Activated CD8-positive, alpha-beta memory T cell treated with anti-CD3 and anti-CD28 coated beads, Interleukin-2, amount 50 U/mL, for 1 hour (primary cell): ENCODE results near the gene CHST15.

Source experiments
- DNase-seq: peaks from one replicate; pipeline ENCODE4 v3.0.0-alpha.2; 2020; ENCODE audit errors: extremely low read depth

CHST15 gene

DNA sequence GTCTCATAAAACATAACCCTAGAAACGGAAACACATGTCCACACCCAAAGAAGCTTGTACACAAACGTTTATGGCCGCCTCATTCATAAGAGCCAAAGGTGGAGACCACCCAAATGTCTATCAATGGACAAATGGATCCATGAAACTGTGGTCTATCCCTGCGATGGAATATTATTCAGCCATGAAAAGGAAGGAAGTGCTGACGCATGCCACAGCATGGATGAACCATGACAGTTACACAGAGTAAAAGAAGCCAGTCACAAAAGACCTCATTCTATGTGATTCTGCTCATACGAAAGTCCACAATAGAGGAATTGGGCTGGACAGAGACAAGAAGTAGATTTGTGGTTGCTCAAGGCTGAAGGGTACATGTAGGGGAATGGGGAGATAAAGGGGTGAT is 10.8 kb downstream of the CHST15 start:
- no peak for DNase-seq

DNA sequence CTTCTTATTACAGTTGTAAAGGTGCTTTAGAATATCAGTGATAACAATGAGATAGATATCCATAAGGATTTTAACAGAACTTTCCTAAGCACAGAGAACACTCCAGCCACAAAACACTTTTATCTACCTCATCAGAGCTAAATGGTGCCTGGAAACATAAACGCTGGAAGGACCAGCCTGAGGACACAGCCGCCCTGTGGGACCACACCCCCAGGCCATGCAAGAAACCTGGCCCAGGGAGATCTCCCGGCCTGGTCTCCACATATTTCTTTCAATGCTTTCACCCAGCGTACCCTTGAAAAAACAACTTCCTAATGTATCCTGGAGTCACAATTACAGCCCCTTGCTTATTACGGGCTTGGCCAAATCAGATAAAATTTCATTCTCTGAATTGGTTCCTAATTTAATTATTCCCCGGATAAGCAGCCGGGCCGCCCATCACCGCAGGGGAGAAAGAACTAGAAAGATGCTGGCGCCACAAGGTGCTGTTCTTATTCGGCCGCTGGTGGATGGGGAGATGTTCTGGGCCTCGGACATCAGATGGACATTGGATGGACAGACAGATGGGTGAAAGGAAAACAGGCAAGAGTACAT is 11.8 kb downstream of the CHST15 start:
- no peak for DNase-seq

DNA sequence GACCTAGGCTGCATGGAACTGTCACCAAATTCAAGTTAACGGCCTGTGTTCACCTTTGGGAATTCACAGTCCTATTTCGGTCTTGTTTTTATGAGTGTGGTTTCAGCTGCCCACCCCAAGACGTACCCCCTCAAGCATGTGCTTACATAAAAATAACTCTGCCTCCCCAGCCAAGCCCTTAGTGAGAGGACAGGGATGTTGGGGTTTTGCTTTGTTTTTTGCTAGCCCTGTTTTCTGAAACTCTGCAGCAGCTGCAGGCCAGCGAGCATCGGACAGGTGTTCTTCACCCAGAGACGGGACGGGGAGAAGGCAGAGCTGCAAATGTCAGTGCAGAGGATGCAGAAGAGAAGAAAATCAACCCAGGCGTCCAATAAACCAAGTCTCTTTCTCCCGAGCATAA is 13.5 kb downstream of the CHST15 start:
- no peak for DNase-seq

DNA sequence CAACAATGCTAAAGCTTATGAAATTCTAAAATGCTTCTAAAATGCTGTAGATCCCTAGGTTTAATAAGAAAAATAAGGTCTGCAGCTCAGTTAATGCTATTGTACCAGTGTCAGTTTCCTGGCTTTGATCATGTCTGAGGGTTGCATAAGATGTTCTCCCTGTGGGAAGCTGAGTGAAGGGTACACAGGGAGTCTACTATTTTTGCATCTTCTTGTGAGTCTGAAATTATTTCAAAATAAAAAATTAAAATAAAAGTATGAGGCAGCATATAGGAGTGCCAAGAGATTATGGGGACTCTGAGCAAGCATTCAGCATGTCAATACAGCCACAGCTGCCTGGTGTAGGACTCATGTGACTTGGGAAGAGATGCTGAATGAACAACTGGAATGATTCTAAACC is 14.7 kb downstream of the CHST15 start:
- DNase-seq: no peak

DNA sequence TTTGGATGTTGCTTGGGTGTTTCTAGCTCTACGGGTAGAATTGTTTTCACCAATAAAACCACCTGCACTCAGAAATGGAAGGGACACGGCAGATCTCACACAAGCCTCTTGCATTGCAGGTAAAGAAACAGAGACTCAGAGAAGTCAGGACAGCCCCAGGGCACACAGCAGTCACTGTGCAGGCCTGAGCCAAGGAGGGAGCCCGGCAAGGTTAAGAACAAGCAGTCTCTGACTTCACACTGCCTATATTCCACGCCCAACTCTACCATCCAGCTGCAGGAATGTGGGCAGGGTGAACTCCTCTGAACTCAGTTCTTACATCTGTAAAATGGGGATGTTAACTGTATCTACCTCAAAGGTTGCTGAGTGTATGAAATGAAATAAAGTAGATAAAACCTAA is 15.4 kb downstream of the CHST15 start:
- DNase-seq: no peak

DNA sequence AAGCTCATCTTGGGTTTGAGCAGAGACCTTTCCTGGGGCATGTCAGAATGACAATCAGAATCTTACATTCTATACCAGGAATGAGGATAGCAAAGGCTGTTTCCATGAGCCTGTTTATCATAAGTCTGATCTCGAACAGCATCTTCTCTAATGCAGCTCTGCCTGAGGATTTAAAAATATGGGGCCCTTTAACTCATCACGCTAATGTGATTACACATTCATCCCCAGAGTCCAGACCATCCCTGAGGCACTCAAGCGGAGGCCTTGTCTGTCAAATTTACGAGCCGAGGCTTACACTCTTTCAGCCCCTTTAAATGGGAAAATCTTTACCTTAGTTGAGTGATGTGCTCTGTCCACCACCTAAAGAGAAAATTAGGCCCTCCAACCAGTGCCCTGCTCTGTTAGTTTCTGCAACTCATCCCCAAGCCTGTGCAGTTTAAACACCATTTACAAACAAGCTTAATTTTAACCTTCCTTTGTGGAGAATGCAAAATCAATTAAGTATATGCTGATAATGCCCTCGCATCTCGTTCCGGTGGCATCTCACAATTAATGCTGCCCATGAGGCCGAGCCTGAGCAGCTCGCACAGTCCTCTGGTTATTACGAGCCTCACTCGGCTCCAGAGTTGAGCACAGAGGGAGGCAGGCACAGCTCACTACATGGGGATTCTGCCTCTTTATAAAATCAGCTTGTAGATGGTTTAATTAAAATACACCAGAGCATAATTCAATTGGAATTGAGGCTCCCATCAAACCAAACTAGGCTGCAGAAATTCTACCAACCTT is 16.0 kb downstream of the CHST15 start:
- DNase-seq: no peak

DNA sequence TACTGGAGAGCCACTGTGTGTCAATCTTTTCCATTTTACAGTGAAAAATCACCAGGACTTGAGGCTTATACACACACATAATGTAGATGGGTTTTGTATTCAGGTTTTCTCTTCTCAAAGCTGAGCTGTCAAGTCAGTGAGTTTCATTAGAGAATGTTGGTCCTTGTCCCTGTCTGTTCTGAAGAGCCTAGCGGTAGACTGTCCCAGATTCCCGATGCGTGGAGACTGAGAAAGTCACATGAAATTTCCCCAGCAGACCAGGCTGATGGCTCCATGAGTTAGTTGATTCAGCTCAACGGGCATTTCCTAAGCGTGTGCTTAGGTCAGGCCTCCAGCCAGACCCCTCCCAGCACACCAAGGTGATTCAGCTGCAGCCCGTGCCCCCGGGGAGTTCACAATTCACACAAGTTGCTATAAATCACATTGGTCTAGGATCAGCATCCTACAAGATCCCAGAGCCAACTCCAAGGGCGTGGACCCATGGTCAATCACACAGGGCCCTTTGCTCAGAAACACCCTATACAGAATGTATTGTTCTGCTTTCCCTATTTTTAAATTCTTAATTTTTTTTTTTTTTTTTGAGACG is 17.2 kb downstream of the CHST15 start:
- DNase-seq: no peak

DNA sequence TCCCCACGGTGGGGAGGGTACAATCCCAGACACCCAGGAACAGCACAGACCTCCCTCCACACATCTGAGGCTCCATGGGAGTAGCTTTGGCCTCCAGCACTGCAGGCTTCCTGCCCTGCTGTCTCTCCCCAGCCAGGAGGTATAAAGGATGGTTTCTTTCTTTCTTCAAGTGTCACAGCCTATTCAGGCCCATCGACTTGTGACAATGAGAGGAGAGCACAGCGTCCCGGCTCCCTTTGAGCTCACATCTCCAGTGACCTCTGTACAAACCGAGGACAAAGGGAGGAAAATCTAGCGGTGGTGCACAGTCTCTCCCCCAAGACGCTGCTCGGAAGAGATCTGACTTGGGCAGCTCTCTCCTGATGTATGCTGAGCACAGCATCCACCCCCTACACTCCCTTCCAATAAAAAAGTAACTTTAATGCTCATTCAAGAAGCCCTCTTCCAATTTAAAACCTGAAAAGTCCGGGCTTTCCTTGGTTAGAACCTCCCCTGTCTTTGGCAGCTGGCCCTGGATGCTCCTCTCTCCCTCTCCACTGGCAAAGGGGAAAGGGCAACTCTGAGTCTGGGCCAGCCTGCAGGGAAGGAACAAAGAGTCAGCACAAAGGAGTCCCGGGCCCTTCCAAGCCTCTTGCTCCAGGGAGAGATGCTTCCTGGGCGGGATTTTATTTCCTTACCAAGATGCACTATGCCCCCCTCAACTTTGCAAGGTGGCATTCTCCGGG is 18.0 kb downstream of the CHST15 start:
- DNase-seq: no peak

DNA sequence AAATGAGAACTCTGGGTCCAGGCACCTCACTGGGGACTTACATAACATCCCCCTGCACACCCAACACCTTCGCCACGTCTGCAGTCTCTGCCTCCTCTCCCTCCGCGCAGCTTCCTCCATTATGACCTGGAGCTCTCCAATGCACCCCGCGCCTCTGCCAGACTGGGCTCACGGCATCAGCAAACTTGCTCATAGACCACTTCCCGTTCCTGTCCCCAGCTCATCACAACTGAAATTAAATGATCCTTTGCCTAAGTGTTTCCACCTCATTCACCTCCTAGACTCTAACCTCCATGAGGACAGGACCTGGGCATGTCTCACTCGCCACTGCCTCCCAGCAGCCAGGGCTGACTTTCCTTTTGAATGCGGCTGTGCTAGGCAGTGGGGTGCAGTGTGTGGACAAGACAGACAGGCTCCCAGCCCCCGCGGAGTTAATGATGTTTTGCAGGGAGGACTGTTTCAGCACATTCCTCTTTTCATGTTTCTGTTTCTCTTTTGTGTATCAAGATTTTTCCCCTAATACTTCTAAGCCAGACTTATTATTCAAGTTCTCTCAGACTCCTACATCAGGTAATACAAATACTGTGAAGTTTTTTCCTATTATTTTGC is 18.8 kb downstream of the CHST15 start:
- no peak for DNase-seq

DNA sequence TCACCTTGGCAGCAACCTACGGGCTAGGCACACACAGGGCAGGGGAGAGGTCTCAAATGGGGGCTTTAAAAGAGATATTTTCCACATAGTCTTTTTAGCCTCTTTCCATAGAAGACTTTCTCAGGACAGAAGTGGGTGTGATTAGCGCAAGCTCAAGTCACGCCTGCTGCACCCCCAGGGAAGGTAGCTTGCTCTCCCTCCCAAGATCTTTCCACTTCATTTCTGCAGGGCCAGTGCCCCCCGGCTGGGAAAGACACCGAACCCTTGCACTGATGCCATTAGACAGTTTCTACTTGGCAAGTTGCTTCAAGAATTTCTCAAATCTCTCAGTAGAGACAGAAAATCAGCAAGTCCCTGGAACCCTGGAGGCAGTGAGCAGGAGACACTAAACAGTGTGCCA is 19.4 kb downstream of the CHST15 start:
- no peak for DNase-seq

DNA sequence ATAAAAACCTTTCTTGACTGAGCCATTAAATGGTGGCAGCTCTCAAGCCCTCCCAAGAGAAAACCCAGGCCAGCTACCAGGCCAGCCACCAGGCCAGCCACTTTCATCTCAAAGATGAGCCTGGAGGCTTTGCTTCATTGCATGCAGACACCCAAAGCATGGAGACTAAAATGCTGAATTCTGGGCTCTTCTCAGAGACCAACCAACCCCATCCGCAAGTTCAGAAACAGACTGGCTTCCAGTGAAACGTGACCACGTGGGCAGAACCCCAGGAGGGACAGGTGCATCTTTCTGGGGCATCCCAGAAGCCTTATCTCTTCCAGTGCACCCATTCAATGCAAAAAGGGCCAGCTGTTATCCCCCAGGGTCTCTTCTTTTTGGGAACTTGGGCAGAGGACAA is 20.9 kb downstream of the CHST15 start:
- no peak for DNase-seq

DNA sequence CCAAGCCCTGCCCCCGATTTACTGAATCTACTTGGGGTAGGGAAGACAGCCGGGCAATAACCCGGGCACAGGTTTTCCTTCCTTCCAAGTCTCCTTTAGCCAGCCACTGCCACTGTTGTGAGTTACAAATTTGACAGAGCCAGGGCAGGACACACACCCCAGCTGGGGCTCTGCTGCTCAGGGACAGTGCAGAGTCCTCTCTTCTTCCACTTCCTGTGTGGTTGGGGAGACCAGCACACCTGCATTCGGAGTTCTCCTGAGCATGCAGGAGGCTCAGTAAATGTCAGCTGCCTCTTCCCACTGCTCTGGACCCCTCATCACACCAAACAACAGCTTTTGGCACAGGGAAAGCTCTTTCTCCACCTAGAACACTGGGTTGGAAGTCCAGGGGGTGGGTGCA is 21.3 kb downstream of the CHST15 start:
- DNase-seq: no peak

DNA sequence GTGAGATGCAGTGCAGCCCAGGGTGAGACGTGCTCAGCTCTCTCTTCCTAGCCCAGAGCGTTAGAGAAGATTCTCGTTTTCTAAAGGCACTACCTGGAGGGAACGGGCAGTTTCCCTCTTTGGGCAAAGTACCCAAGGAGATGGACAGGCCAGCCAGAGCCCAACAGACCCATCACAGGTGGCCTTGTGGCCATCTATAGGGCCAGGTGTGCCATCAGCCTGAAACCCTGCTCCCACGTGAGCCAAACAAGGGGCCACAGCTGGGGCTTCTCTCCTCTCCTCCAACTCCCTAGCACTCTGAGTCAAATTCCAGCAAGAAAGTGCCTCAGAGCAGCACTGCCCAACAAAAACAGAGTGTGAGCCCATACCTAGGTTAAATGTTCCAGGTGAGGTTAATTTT is 22.3 kb downstream of the CHST15 start:
- no peak for DNase-seq

DNA sequence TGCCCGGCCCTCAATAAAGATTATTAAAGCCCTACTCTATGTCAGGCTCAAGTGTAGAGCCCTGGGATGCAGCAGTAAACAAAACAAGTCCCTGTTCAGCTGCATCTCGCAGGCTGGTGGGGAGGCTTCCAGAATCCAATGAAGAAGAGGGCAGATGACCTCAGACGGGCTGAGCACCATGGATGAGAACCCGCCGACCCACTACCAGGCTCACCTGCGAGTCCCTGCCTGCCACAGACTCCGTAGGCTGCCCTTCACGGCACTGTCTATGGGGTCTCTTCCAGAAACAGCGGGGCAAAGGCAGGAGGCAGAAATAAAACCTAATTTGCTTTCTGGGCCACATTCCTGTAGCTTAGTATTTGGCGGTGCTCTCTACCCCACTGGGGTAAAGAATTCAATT is 22.7 kb downstream of the CHST15 start:
- DNase-seq: no peak

DNA sequence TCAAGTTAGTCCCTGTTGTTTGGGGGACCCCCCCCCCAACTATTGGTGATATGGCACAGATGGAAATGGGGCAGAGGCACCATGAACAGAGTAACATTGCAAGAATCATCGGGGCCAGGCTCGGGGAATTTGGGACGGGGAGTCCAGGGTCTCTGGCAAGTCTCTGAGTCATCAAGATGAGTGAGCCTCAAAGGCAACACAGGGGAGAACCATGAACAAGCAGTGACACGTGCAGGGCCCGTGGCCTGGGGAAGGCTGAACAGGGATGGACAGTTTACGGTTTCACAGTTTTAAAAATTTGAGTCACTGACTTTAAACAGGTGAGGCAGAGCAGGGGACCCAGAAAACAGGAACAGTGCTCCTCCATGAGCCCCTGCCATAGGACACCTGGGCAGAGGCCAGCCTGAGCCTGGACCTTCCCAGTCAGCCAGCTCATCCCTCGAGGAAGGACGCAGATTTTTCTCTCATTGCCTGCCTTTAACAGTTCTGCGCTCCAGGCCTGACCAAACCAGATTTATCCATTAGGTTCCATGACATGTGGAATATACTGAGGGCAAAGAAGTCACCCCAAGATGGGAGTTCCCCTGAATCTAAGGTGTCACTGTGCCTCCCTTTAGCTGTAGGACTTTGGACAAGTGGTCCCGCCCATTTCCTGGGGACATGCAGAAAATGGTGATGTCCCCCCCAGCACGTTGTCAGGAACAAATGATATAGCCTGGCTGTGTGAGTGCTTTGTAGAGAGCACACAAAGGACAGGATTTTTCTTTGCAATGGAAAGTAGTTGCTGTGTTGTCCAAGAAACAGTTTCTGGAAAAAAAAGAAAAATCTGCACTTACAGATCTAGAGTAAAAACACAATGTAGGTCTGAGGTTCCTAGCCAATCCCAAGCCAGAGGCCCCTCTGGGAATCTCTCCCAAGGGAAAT is 23.8 kb downstream of the CHST15 start:
- no peak for DNase-seq

DNA sequence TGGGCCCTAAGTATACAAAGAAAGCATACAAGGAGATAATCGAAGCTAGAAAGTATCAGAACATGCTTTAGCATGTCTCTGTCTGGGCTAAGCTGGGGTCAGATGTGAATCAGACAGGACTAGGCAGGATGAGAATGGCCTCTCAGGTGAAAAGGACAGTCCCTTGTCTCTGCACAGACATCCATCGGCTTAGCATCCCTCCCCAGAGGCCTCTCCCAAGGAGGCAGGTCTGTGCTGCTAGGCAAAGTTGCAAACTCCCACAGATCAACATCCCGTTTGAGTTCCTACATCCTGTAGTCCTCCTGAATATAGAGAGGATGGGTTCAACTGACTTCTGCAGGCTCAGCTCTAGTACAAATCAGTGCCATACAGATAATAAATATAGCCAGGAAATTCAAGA is 24.5 kb downstream of the CHST15 start:
- DNase-seq: no peak

DNA sequence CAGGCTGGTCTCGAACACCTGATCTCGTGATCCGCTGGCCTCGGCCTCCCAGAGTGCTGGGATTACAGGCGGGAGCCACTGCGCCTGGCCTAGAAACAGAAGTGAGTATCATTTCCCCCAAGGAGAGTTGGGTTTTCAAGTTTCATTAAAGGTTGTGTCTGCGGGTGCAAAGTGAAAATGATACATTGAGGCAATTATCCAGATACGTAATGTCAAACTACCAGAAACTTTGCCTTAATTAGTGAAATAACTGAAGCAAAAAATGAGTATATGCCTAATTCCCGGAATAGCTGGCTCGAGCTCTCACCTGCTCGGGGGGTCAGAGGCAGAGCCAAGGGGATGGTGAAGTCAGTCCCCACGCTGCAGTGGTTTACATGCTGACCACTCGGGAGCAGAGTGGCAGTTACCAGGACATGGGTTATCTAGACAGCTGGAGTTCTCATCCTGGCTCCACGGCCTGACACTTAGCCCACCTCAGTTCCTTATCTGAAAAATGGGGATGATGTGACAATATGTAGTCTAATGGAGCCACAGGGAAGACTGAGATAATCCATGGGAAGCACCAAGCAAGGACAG is 25.5 kb downstream of the CHST15 start:
- DNase-seq: no peak

DNA sequence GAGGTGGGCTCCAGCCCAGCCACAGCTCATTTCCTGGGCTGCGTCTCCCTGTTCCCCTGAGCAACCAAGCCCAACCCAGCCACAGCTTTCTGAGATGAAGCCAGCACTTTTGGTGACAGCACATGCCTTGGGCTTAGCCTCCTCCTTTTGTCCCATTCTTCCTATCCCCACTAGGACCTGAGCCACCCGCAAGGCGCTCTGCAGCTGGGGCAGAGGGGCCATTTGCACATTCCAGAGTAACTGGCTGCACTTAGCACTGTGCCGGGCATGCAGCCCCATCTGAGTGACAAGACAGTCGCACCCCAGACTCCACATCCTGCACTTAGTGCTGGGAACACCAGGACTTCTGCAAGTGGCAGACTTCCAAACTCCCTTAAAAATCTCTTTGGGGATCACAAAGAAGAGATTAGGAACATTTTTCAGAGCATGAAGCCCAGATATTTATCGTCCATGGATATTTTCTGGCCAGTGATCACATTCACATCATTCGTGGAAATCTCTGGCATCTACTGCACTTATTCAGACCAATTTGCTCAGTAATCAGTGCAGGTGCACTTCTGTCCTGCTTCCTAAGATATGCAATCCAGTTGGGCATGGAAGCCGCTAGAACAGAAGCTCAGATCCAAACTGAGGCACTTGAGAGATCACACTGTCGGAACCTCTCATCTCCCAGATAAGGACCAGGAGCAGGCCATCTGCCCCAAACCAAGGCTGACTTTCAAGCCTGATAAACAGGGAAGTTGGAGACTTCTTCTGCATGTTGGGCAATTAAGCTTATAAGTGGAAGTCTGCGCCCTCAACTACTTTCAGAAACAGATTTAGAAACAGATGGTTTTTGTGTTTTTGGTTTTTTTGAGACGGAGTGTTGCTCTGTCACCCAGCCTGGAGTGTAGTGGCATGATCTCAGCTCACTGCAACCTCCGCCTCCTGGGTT is 26.4 kb downstream of the CHST15 start:
- DNase-seq: no peak

DNA sequence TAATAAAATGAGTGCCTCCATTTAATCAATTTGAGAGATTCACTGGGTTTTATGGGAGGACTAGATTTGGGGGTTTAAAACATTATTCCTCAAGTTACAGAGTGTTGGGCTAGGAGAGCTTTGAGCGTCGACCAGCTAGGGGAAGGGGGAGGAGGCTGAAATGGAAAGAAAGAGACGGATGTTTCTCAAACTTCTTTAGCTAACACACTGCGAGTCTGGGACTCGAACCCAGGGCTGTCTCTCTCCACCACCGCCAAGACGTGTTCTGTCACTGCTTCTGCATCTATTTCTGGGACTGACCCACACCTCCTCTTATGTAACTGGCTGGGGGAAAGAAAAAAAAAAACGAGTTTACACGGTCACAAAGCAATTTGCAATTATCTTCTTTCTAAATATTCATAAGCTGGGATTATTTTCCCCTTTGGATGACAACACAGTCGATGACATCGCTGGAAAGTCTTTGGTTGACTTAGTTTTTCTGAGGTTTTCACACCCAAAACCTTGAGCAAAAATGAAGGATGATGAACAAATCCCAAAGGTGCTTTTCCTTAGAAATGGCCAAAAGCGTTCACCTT is 27.2 kb downstream of the CHST15 start:
- DNase-seq: no peak
